Measurements from ENCODE around the gene NDUFAB1.
A peak's percentile ranks its signal among the peaks of the same experiment; 100 is the strongest.
"Not testable (repeated sequence)": the region's sequence is repeated elsewhere in the genome, so short reads cannot be mapped to it uniquely, and the experiment has no call there.

The NDUFAB1 gene

DNA sequence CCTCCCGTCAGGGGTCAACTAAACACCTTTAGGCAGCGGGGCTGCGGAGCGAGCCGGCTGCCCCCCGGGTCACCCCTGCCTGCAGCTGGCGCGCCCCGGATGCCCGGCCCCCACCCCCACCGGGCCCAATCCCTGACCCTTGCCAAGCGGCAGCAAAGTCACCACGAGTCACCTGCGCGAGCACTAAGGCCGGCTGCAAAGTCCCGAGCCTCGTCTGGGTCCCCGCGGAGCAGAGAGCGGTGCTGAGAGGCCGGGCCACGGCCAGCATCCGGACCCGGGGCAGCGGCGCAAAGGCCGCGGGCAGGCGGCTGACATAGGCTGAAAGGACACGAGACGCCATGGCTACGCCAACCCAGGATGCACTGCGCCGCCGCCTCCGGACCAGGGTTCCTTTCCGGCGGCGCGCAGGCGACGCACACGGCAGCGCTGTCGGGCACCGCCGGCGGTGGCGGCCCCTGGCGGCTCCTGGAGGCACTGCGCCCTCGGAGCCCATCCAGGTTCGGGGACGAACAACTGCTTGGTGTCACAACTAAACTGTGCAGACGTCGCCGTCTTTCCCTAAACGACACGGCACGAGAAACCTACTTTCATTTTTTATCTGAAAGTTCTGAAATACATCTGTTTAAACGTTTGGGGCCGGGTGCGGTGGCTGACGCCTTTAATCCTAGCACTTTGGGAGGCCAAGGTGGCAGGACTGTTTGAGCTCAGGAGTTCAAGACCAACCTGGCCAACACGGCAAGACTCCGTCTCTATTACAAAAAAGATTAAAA is at the start of gene NDUFAB1:
NDUFAB1 (minus strand) TSS at position 366 of the 770 bp plus-strand sequence; CDS start at position 340, 26 bp downstream.
- DNase-seq = peak; percentile 72 to 74

GRCh38 chr16:23642246-23642774 is 46.2 kb upstream of the NDUFAB1 start:
- no peak for DNase-seq

DNA sequence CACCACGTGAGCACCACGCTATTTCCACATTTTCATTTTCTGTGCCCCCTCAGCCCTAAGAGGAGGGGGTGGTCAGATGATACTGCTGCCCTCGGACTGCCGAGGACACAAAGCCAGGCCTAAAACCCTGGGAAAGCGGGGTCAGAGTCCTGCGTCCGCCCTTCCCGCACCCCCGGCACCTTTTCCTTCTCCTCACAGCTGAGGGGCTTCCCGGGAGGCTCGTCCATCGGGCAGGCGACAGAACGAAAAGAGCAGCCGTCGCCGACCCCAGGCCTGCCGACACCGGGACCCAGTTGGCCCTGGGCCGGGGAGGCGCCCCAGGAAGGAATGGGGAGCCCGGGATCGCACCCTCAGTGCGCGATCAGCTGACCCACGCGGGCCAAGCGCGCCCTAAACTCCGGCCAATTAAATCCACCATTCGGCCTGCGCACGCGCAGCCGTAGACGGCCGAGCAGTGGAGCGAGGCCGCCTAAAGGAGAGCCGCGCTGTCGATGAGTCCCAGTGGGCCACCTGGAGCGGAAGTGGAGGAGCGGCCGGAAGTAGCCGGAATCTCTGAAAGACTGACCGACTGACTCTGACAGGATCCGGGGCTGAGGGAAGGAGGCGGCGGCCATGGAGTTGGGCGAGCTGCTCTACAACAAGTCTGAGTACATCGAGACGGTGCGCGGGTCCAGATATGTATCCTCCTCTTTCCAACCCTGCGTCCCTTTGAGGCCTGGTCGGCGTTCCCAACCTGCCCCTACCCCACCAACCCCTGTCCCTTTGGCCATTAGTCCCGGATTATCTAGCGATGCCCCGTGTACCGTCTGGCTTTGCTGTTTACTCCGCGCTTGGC is 45.0 kb upstream of the NDUFAB1 start, which contains the start of the genes DCTN5 and PALB2:
DCTN5 (plus strand) TSS at position 536 of the 835 bp plus-strand sequence; CDS start at position 613, 77 bp downstream.
PALB2 (minus strand) TSS at position 380 of the 835 bp plus-strand sequence; CDS start at position 227, 153 bp downstream.
- peak; percentile 49 to 78 for DNase-seq

DNA sequence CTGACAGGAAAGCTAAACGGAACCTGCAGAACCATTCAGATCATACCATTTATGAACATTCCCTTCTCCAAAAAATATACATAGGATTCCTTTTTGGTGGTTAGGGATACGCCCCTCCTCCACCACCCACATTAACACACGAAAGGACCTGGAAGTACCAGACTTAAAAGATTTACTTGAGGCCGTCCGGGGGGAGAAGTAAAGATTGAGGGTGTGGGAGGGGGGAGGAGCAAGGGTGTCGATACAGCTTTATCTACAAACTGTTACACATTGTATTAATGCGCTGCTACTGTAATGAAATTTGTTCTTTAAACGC is 44.5 kb upstream of the NDUFAB1 start:
- no peak for DNase-seq

DNA sequence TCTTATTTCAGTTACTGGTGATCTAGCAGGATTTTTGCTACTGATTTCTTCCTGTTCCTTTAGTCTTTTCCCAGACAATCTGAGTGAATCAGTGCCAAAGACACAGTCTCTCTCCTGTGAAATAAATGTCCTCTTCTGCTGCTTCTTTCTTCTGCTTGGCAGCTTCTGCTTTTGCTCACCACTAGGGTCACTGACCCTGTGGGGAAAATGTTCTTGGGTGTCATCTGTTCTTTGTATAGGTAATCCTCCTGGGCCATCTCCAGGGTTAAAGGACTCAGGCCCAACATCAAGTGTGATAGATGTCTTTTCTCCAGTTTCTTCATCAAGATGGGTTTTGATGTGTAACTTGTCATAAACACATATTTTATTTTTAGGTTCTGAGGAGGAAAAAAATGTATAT is 39.8 kb upstream of the NDUFAB1 start:
- DNase-seq = no peak

GRCh38 chr16:23634461-23635036 is 38.4 kb upstream of the NDUFAB1 start:
- no peak for DNase-seq

GRCh38 chr16:23631874-23632273 is 35.8 kb upstream of the NDUFAB1 start:
- DNase-seq = not testable (repeated sequence)

DNA sequence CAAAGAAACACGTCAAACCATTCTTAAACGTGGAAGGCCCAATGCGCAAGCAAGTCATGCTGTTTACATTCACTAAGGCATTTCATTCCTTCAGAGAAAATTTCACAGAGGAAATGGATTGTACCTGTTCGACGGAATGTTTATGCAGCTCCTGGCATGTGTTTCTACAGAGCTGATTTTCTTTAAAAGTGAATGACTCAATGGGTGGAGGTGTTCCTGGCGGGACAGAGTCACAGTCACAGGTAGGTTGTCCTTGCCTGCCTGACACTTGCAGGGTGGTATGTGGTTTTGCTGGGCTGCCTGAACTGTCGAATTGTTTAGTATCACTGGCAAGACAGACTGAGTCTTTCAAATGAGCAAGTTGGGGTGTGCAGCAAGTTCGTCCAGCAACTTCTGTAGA is 33.4 kb upstream of the NDUFAB1 start:
- DNase-seq = no peak

DNA sequence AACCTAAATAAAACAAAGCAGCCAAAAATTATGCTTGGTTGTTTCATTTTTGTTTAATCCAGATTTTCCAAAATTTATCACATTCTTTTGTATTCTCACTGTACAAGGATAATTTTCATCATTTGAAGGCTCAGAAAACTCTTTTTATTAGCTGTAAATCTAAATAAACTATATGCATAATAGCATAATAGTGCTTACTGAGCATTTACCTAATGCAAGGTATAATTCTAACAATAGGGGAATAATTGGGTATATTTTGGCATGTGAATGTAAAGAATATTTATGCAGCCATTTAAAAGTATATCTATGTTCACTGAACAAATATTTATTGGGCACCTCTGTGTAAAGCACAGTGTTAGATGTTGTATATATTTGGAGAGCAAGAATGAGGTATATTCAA is 28.0 kb upstream of the NDUFAB1 start:
- no peak for DNase-seq

DNA sequence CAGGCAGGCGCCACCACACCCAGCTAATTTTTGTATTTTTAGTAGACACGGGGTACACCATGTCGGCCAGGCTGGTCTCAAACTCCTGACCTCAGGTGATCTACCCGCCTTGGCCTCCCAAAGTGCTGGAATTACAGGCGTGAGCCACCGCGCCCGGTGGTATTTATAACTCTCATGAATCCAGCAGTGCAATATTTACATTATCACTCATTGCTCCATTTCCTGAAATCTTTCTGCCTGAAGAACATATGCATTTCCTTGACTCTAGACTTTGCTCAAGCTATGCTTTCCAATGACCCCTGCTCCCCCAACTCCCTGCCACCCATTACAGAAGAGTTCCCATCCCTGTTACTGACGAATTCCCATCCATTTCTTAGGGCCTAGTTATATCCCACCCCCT is 19.7 kb upstream of the NDUFAB1 start:
- no peak for DNase-seq

GRCh38 chr16:23611936-23612335 is 15.8 kb upstream of the NDUFAB1 start:
- DNase-seq = no peak

DNA sequence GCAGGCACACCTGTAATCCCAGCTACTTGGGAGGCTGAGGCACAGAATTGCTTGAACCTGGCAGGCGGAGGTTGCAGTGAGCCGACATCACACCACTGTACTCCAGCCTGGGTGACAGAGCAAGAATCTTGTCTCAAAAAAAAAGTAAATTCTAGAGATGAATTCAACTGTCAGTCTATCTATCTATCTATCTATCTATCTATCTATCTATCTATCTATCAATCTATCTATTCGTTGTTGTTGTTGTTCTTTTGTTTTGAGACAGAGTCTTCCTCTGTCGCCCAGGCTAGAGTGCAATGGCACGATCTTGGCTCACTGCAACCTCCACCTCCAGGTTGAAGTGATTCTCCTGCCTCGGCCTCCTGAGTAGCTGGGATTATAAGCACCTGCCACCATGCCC is 14.8 kb upstream of the NDUFAB1 start:
- DNase-seq = not testable (repeated sequence)

- DNase-seq = no peak
Measured at GRCh38 chr16:23609929-23610328, 13.8 kb upstream of the NDUFAB1 start.

- DNase-seq = no peak
Measured at GRCh38 chr16:23608194-23608593, 12.1 kb upstream of the NDUFAB1 start.

GRCh38 chr16:23607726-23608125 is 11.6 kb upstream of the NDUFAB1 start:
- DNase-seq = no peak

DNA sequence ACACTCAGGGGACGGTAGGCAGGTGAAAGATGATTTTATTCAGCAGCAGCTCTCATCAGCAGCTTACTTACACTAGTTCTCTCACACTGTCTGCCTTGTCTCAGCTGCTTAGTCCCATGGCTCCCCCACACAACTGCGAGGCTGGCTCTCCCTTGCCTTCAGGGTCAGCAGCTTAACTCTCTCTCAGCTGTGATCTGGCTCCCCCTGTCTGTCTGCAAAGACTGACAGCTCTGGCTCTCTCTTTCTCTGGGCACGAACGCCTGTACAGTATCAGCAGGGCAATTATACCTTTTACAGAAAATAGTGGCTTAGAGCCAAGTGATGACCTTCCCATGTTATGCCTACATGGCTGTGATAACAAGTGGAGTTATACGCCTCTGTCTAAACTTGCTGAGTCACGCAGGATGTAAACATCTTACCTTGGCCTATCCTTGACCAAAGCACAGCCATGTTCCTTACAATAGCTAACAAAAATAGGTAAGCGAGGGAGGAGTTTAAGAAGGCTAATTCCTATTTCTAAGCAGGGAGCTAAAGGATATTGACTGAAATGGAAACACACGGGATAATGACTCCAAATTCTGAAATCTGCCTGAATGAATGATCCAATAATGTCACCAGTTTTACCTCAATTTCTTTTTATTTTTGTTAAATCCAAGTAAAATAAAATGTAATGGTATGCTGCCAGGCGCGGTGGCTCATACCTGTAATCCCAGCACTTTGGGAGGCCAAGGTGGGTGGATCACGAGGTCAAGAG is 1.1 kb upstream of the NDUFAB1 start:
- DNase-seq = peak in 1 of 2 donors; percentile 13

DNA sequence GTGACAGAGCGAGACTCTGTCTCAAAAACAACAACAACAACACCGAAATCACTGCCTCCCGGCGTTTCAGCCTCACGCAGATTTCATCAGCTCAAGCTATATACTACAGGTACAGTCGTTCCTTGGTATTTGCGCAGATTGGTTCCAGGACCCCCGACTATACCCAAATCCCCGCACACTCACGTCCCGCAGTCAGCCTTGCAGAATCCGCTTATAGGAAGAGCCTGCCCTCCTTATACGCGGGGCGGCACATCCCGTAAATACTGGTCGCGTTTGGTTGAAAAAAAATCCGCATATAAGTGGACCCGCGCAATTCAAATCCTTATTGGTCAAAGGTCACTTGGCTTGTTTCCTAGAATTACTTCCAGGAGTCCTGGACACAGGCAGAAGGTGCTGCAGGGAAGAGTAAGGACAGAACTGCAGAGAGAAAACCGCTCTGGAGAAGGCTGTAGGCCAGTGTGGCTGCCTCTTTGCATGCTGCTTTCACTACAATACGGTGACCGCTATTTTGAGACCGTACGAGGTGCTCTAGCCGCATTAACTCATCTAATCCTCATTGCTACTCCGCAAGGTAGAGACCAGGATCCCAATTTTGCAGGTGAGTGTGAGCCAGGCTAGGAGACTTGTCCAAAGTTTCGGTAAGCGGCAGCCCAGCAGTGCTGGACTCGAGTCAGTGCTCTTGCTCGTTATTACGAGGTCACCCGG is 718 bp downstream of the NDUFAB1 start:
- no peak for DNase-seq

- no peak for DNase-seq
Measured at GRCh38 chr16:23594186-23594585, 1.9 kb downstream of the NDUFAB1 start.

GRCh38 chr16:23590181-23590580 is 5.9 kb downstream of the NDUFAB1 start:
- no peak for DNase-seq

GRCh38 chr16:23587726-23588125 is 8.4 kb downstream of the NDUFAB1 start:
- DNase-seq = no peak

GRCh38 chr16:23584186-23585076 is 11.7 kb downstream of the NDUFAB1 start:
- DNase-seq = no peak
